Thoracic aorta (tissue), 2 donors: ENCODE results near the gene BICD1. TPM values are rescaled to one million over a fixed set of nuclear protein-coding genes. Genes with fewer than 3 reads are reported as not detected.

ENCODE experiments used
- ATAC-seq: fragments of 150-250 bp; one replicate; pipeline ENCODE4 v1.8.0; 2017; ENCODE audit warnings: low read depth; ENCODE audit not compliant: insufficient number of reproducible peaks, low FRiP score
- DNase-seq: peaks from one replicate; pipeline ENCODE4 v3.0.0-alpha.2; 2020; ENCODE audit warnings: low spot score
- H3K27ac ChIP-seq, 2 donors: fragments of 200-600 bp; sonication (generic); 1 replicate in 1 of 2; 2 replicates in 1 of 2; pipeline ENCODE4 v1.5.1; 2016; ENCODE audit warnings: mild to moderate bottlenecking in 2 of 2, moderate library complexity in 2 of 2
- H3K27me3 ChIP-seq: fragments of 200-600 bp; sonication (generic); replicated peaks from 2 replicates; pipeline ENCODE4 v1.6.0; 2016; ENCODE audit warnings: mild to moderate bottlenecking; ENCODE audit not compliant: insufficient read depth
- H3K36me3 ChIP-seq: fragments of 200-600 bp; sonication (generic); one replicate; pipeline ENCODE4 v1.5.1; 2016
- H3K4me1 ChIP-seq, 2 donors: fragments of 200-600 bp; sonication (generic); 1 replicate in 1 of 2; 2 replicates in 1 of 2; pipeline versions ENCODE4 v1.5.1 to v1.6.0; 2016; ENCODE audit warnings: low read depth in 2 of 2, mild to moderate bottlenecking in 1 of 2; ENCODE audit not compliant: control insufficient read depth in 1 of 2
- H3K4me3 ChIP-seq: fragments of 200-600 bp; sonication (generic); 2 replicates; pipeline ENCODE4 v1.5.1; 2016; ENCODE audit warnings: mild to moderate bottlenecking
- H3K9me3 ChIP-seq: fragments of 200-600 bp; sonication (generic); 2 replicates; pipeline ENCODE4 v1.5.1; 2016
- CTCF ChIP-seq: fragments of 200-600 bp; sonication (generic); IDR thresholded peaks from one replicate; pipeline ENCODE4 v1.5.1; 2019; ENCODE audit warnings: antibody characterized with exemption
- total RNA-seq, 2 donors: library from RNA; depleted of rRNA; stranded (reverse); fragments of >200 nt; gene quantifications; one replicate each; pipeline versions ENCODE4 v1.1.0 to v1.2.3, GENCODE V29; 2016

BICD1 gene
- total RNA-seq, 2 donors from 2014 or later, result 18.7 to 44.7 TPM

GRCh38 chr12:32343496-32343895 lies 236.8 kb downstream of the BICD1 start:
- no peak overlapping the region for H3K4me3 ChIP-seq
- no peak for TF ChIP-seq CTCF
- no peaks in the 10 kb centered on the region for H3K9me3 ChIP-seq
- ATAC-seq (no peak), DNase-seq (no peak)
- no peaks in the 10 kb centered on the region for H3K4me1 ChIP-seq
- H3K27me3 ChIP-seq, result no peaks in the 10 kb centered on the region
- peaks cover 7% of the 10 kb centered on the region for H3K36me3 ChIP-seq
- H3K27ac ChIP-seq, result no peak overlapping the region

GRCh38 chr12:32344047-32344446 lies 237.4 kb downstream of the BICD1 start:
- no peak for ATAC-seq
- H3K9me3 ChIP-seq, result no peaks in the 10 kb centered on the region

GRCh38 chr12:32353540-32353939 lies 246.9 kb downstream of the BICD1 start:
- no peak for DNase-seq
- ATAC-seq, result no peak
- no peak for TF ChIP-seq CTCF
- Histone ChIP-seq H3K4me3 (no peak overlapping the region), H3K9me3 (no peaks in the 10 kb centered on the region), H3K27ac (no peak overlapping the region), H3K27me3 (no peaks in the 10 kb centered on the region), H3K36me3 (no peaks in the 10 kb centered on the region), H3K4me1 (no peaks in the 10 kb centered on the region)

More at GRCh38 chr12:32344047-32344446, 237.4 kb downstream of the BICD1 start:
- H3K36me3 ChIP-seq, result peaks cover 3% of the 10 kb centered on the region
- no peak for TF ChIP-seq CTCF
- H3K4me1 ChIP-seq, result no peaks in the 10 kb centered on the region
- no peaks in the 10 kb centered on the region for H3K27me3 ChIP-seq
- H3K4me3 ChIP-seq, result no peak overlapping the region
- no peak overlapping the region for H3K27ac ChIP-seq
- DNase-seq, result no peak

GRCh38 chr12:32357601-32358249 lies 251.1 kb downstream of the BICD1 start:
- H3K27ac ChIP-seq, result no peak overlapping the region
- H3K9me3 ChIP-seq, result no peaks in the 10 kb centered on the region
- no peak for TF ChIP-seq CTCF
- H3K4me1 ChIP-seq, result no peaks in the 10 kb centered on the region
- no peak overlapping the region for H3K4me3 ChIP-seq
- H3K27me3 ChIP-seq, result no peaks in the 10 kb centered on the region
- no peaks in the 10 kb centered on the region for H3K36me3 ChIP-seq
- no peak for DNase-seq
- ATAC-seq, result no peak

GRCh38 chr12:32360956-32361355 lies 254.3 kb downstream of the BICD1 start:
- Histone ChIP-seq H3K27me3 (no peaks in the 10 kb centered on the region), H3K27ac (no peak overlapping the region), H3K36me3 (no peaks in the 10 kb centered on the region), H3K4me3 (no peak overlapping the region), H3K9me3 (no peaks in the 10 kb centered on the region), H3K4me1 (no peaks in the 10 kb centered on the region)
- TF ChIP-seq CTCF, result no peak
- ATAC-seq, result no peak
- DNase-seq, result no peak
